Measurements from ENCODE around the gene RAE1. TPM values are rescaled to one million over a fixed set of nuclear protein-coding genes. Genes with fewer than 3 reads are reported as not detected.

Gene RAE1
- total RNA-seq, 2 donors from 2014 or later, result 4.9 to 9.9 TPM

GRCh38 chr20:57411406-57412283, 60.6 kb downstream of the RAE1 start:
- Histone ChIP-seq H3K27ac (no peak overlapping the region), H3K36me3 (replicated peaks in 1 of 2; ENCODE audit: insufficient read depth in 1 of 2, low read depth in 2 of 2) (peaks cover 0 to 3% of the 10 kb centered on the region in 2 donors), H3K4me3 (no peak overlapping the region), H3K27me3 (no peaks in the 10 kb centered on the region), H3K4me1 (no peaks in the 10 kb centered on the region), H3K9me3 (no peaks in the 10 kb centered on the region)
- no peak for TF ChIP-seq CTCF (IDR thresholded peaks at IDR 0.05)
- no peak for TF ChIP-seq POLR2A (IDR thresholded peaks at IDR 0.05)
- intact Hi-C loops (cut with DNase I), result no loop called here
- DNase-seq (no peak), ATAC-seq (no peak)
- WGBS, 2 donors, result 80 to 81% methylated on average over 23 to 31 of the region's 31 CpGs

GRCh38 chr20:57412347-57413029, 61.4 kb downstream of the RAE1 start:
- WGBS, 2 donors, result 69 to 77% methylated on average over 7 to 8 of the region's 8 CpGs
- no peaks in the 10 kb centered on the region for H3K9me3 ChIP-seq

GRCh38 chr20:57413986-57414385, 62.9 kb downstream of the RAE1 start:
- TF ChIP-seq POLR2A (IDR thresholded peaks at IDR 0.05) (no peak), CTCF (IDR thresholded peaks at IDR 0.05) (no peak)
- Histone ChIP-seq H3K27me3 (no peaks in the 10 kb centered on the region), H3K4me3 (no peak overlapping the region), H3K9me3 (no peaks in the 10 kb centered on the region), H3K36me3 (replicated peaks in 1 of 2; ENCODE audit: insufficient read depth in 1 of 2, low read depth in 2 of 2) (no peaks in the 10 kb centered on the region), H3K27ac (no peak overlapping the region), H3K4me1 (no peaks in the 10 kb centered on the region)
- DNase-seq (no peak), ATAC-seq (no peak)
- intact Hi-C loops (cut with DNase I), result no loop called here
- WGBS, 2 donors, result 84 to 91% methylated on average over 6 to 9 of the region's 10 CpGs

More at GRCh38 chr20:57412347-57413029, 61.4 kb downstream of the RAE1 start:
- Histone ChIP-seq H3K27ac (no peak overlapping the region), H3K27me3 (no peaks in the 10 kb centered on the region), H3K4me3 (no peak overlapping the region), H3K4me1 (no peaks in the 10 kb centered on the region), H3K36me3 (replicated peaks in 1 of 2; ENCODE audit: insufficient read depth in 1 of 2, low read depth in 2 of 2) (peaks cover 0 to 3% of the 10 kb centered on the region in 2 donors)
- ATAC-seq (no peak), DNase-seq (no peak)
- intact Hi-C loops (cut with DNase I), result no loop called here
- TF ChIP-seq POLR2A (IDR thresholded peaks at IDR 0.05) (no peak), CTCF (IDR thresholded peaks at IDR 0.05) (no peak)

GRCh38 chr20:57414867-57415592, 64.0 kb downstream of the RAE1 start:
- no peak overlapping the region for H3K27ac ChIP-seq
- TF ChIP-seq CTCF (IDR thresholded peaks at IDR 0.05) (no peak), POLR2A (IDR thresholded peaks at IDR 0.05) (no peak)
- 66 to 79% methylated on average over 10 to 17 of the region's 19 CpGs for whole genome bisulfite sequencing, 2 donors
- ATAC-seq, result no peak
- H3K27me3 ChIP-seq, result no peaks in the 10 kb centered on the region
- H3K9me3 ChIP-seq, result no peaks in the 10 kb centered on the region
- H3K4me3 ChIP-seq, result no peak overlapping the region
- H3K36me3 ChIP-seq (replicated peaks in 1 of 2; ENCODE audit: insufficient read depth in 1 of 2, low read depth in 2 of 2), result no peaks in the 10 kb centered on the region
- no peaks in the 10 kb centered on the region for H3K4me1 ChIP-seq
- DNase-seq, result no peak
- intact Hi-C loops (cut with DNase I), result no loop called here
